Keratinocyte (primary cell): Measurements from ENCODE around the gene LINC00237. TPM values are rescaled to one million over a fixed set of nuclear protein-coding genes. Genes with fewer than 3 reads are reported as not detected.

Experiments used
- DNase-seq: peaks from one replicate; pipeline ENCODE4 v3.0.0-alpha.2; 2011; ENCODE audit warnings: low read depth, missing footprints, low spot score
- FAIRE-seq: peaks from 2 replicates; lab custom pipeline; 2011; peaks lifted over from hg19 to GRCh38; lab: Jason Lieb, UNC
- H2AFZ ChIP-seq: 2 replicates; pipeline ENCODE4 v1.6.0; 2012; ENCODE audit warnings: low read length, control low read depth, inconsistent platforms; ENCODE audit not compliant: control insufficient read depth
- H3K27ac ChIP-seq: 2 replicates; pipeline ENCODE4 v1.5.1; 2011; ENCODE audit warnings: low read length; ENCODE audit not compliant: control insufficient read depth, insufficient read depth
- H3K27me3 ChIP-seq: 3 replicates; pipeline ENCODE4 v1.6.0; 2011; ENCODE audit warnings: low read length; ENCODE audit not compliant: control insufficient read depth, insufficient read depth; ENCODE audit errors: extremely low read depth
- H3K36me3 ChIP-seq, 2 experiments: 2 replicates in 1 of 2; 3 replicates in 1 of 2; pipeline ENCODE4 v1.5.1; 2011; ENCODE audit warnings: low read length in 2 of 2, mild to moderate bottlenecking in 1 of 2; ENCODE audit not compliant: control insufficient read depth in 2 of 2, insufficient read depth in 2 of 2; ENCODE audit errors: extremely low read depth in 1 of 2
- H3K4me1 ChIP-seq: 3 replicates; pipeline ENCODE4 v1.5.1; 2011; ENCODE audit warnings: low read length; ENCODE audit not compliant: control insufficient read depth, insufficient read depth; ENCODE audit errors: extremely low read depth
- H3K4me2 ChIP-seq: 3 replicates; pipeline ENCODE4 v1.6.0; 2011; ENCODE audit warnings: low read depth, low read length; ENCODE audit not compliant: control insufficient read depth, insufficient read depth; ENCODE audit errors: extremely low read depth
- H3K4me3 ChIP-seq, 3 experiments: fragments of 200-600 bp in 1 of 3; sonication (generic) in 1 of 3; 2 replicates in 2 of 3; 3 replicates in 1 of 3; pipeline ENCODE4 v1.5.1; 2011 to 2016; ENCODE audit warnings: low read length in 3 of 3, mild to moderate bottlenecking in 3 of 3, control low read depth in 2 of 3, inconsistent platforms in 1 of 3, low read depth in 1 of 3, mixed read lengths in 1 of 3, mixed run types in 1 of 3, moderate library complexity in 1 of 3; ENCODE audit not compliant: control insufficient read depth in 2 of 3, insufficient read depth in 2 of 3; ENCODE audit errors: extremely low read depth in 1 of 3
- H3K79me2 ChIP-seq: 2 replicates; pipeline ENCODE4 v1.6.0; 2012; ENCODE audit warnings: low read length; ENCODE audit not compliant: control insufficient read depth, insufficient read depth
- H3K9ac ChIP-seq: 3 replicates; pipeline ENCODE4 v1.6.0; 2011; ENCODE audit warnings: low read length; ENCODE audit not compliant: control insufficient read depth, insufficient read depth; ENCODE audit errors: extremely low read depth
- H3K9me1 ChIP-seq: 3 replicates; pipeline ENCODE4 v1.6.0; 2011; ENCODE audit warnings: low read length; ENCODE audit not compliant: control insufficient read depth, insufficient read depth; ENCODE audit errors: extremely low read depth
- H3K9me3 ChIP-seq: 2 replicates; pipeline ENCODE4 v1.5.1; 2012; ENCODE audit warnings: low read depth, low read length; ENCODE audit not compliant: control insufficient read depth
- H4K20me1 ChIP-seq: 3 replicates; pipeline ENCODE4 v1.6.0; 2011; ENCODE audit warnings: low read length; ENCODE audit not compliant: control insufficient read depth, insufficient read depth; ENCODE audit errors: extremely low read depth
- EZH2 ChIP-seq: IDR thresholded peaks from one replicate; pipeline ENCODE4 v1.6.1; 2012; ENCODE audit warnings: inconsistent platforms, mild to moderate bottlenecking, low read length, moderate library complexity
- dilution Hi-C: fragments of 300-500 bp; cut with MboI; formaldehyde crosslinking; loops from one replicate; pipeline ENCODE4 v1.7.0; 2020; ENCODE audit warnings: low sequenced_read_pairs; ENCODE audit not compliant: extremely low pct_ligation_motif_present
- polyA plus RNA-seq, 5 experiments: library from polyadenylated mRNA; depleted of rRNA in 3 of 5; stranded (reverse) in 3 of 5; stranded (forward) in 1 of 5; unstranded in 1 of 5; fragments of >200 nt; gene quantifications; 1 replicate in 1 of 5; 2 replicates in 3 of 5; 3 replicates in 1 of 5; pipeline versions ENCODE4 v1.2.1 to v1.2.3, GENCODE V29; 2011 to 2012; ENCODE audit warnings: missing spikeins in 2 of 5, low read depth in 1 of 5, low replicate concordance in 1 of 5
- TF ChIP-seq, protein P1 (sequence below), 3 experiments: IDR thresholded peaks in 1 of 3; conservative IDR thresholded peaks in 1 of 3; optimal IDR thresholded peaks in 1 of 3; 2 replicates in 2 of 3; 3 replicates in 1 of 3; pipeline versions ENCODE3 to v1.5.1; 2011; ENCODE audit warnings: low read length in 3 of 3, mild to moderate bottlenecking in 3 of 3, moderate library complexity in 2 of 3, control low read depth in 1 of 3, inconsistent platforms in 1 of 3; ENCODE audit not compliant: insufficient read depth in 2 of 3; ENCODE audit errors: extremely low read depth in 1 of 3

LINC00237 gene
- polyA plus RNA-seq, 1 donor (not counting 4 experiments of a cell fraction or from before 2014, with no cell fraction given), result not detected

DNA sequence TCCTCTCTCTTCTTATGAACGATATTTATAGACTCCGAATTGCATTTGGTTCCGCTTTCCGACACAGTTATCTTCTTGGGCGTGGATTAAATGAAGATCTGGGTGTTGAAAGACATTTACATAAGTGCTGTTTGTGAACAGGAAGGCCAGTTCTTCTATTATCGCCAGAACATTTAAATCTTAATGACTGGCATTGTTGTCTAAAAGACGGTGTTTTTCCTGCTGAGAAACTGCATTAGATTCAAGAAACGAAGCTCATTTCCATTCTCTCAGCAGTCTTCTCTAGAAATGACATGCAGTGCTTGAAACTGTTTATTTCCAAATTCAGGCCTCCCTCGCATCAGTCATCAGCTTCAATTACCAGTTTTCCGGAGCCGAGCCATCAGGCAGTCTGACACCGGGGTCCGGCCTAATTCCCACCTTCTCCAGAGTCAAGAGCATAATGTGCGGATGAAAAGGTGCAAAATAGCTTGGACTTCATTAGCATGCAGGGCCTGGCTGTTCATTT, 16.0 kb downstream of the LINC00237 start:
- Histone ChIP-seq H2AFZ (no peak overlapping the region), H3K27ac (no peak overlapping the region), H3K9ac (no peak overlapping the region), H3K4me1 (no peaks in the 10 kb centered on the region), H3K4me2 (no peak overlapping the region), H3K79me2 (no peaks in the 10 kb centered on the region), H3K9me3 (no peaks in the 10 kb centered on the region), H4K20me1 (no peaks in the 10 kb centered on the region), H3K9me1 (no peaks in the 10 kb centered on the region), H3K27me3 (no peaks in the 10 kb centered on the region), H3K4me3 (no peak overlapping the region), H3K36me3 (no peaks in the 10 kb centered on the region)
- dilution Hi-C loops, result no loop called here
- FAIRE-seq (no peak), DNase-seq (no peak)
- TF ChIP-seq, protein P1, sequence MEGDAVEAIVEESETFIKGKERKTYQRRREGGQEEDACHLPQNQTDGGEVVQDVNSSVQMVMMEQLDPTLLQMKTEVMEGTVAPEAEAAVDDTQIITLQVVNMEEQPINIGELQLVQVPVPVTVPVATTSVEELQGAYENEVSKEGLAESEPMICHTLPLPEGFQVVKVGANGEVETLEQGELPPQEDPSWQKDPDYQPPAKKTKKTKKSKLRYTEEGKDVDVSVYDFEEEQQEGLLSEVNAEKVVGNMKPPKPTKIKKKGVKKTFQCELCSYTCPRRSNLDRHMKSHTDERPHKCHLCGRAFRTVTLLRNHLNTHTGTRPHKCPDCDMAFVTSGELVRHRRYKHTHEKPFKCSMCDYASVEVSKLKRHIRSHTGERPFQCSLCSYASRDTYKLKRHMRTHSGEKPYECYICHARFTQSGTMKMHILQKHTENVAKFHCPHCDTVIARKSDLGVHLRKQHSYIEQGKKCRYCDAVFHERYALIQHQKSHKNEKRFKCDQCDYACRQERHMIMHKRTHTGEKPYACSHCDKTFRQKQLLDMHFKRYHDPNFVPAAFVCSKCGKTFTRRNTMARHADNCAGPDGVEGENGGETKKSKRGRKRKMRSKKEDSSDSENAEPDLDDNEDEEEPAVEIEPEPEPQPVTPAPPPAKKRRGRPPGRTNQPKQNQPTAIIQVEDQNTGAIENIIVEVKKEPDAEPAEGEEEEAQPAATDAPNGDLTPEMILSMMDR (optimal IDR thresholded peaks at IDR 0.05 in 1 of 3, IDR thresholded peaks at IDR 0.05 in 1 of 3, conservative IDR thresholded peaks at IDR 0.05 in 1 of 3; ENCODE audit: extremely low read depth in 1 of 3, insufficient read depth in 2 of 3, low read length in 3 of 3), result no peak
- TF ChIP-seq EZH2, result no peak

DNA sequence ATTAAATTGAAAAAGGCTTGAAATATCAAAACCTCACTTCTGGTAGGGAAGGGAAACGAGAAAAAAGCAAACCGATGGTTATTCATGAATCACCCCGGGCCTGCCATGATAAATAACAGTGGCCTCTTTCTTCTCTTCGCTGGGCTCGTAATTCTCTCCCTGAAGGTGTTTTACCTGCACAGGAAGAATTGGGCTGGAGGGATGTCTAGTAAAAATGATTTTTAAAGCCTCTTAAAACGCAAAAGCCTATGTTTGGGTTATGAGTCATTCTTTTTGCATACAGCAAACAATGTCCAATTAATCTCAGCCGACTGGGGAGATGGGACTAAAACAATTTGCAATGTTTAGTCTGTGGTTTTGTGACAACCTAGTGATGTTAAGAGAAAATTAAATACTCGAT, 16.8 kb downstream of the LINC00237 start:
- no peak overlapping the region for H2AFZ ChIP-seq
- H3K4me2 ChIP-seq, result no peak overlapping the region
- no peaks in the 10 kb centered on the region for H3K9me3 ChIP-seq
- H3K27ac ChIP-seq, result no peak overlapping the region
- no peaks in the 10 kb centered on the region for H3K4me1 ChIP-seq
- H3K4me3 ChIP-seq, result no peak overlapping the region
- H3K9me1 ChIP-seq, result no peaks in the 10 kb centered on the region
- TF ChIP-seq, protein P1 (optimal IDR thresholded peaks at IDR 0.05 in 1 of 3, IDR thresholded peaks at IDR 0.05 in 1 of 3, conservative IDR thresholded peaks at IDR 0.05 in 1 of 3; ENCODE audit: extremely low read depth in 1 of 3, insufficient read depth in 2 of 3, low read length in 3 of 3), result no peak
- no peak for TF ChIP-seq EZH2
- dilution Hi-C loops, result no loop called here
- no peak for DNase-seq
- H3K79me2 ChIP-seq, result no peaks in the 10 kb centered on the region
- FAIRE-seq, result no peak
- no peak overlapping the region for H3K9ac ChIP-seq
- H3K36me3 ChIP-seq, result no peaks in the 10 kb centered on the region
- no peaks in the 10 kb centered on the region for H4K20me1 ChIP-seq
- H3K27me3 ChIP-seq, result no peaks in the 10 kb centered on the region
